ENCODE results near the gene PLK2.

The PLK2 gene

DNA sequence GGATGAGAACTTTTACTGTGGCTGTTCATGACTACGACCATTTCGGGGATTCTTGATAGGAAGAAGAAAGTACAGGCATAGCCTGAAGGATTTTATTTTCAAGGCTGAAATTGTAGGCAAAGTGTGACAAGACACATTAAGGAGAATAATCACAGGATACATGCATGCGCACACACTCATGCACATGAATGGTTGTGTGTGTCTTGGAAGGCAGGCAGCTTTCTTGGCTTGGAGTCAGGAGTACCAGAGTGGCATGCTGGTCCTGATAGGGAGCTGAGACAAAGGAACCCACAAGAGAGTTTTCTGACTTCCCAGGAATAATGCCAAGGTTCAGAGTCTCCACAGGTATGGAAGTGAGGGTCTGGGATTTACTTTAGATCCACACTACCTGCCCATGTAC, 22.2 kb downstream of the PLK2 start:
- TF ChIP-seq CTCF (IDR thresholded peaks at IDR 0.05; ENCODE audit: low read depth, low read length): no peak
- DNase-seq (ENCODE audit: extremely low read depth, low read depth): no peak

DNA sequence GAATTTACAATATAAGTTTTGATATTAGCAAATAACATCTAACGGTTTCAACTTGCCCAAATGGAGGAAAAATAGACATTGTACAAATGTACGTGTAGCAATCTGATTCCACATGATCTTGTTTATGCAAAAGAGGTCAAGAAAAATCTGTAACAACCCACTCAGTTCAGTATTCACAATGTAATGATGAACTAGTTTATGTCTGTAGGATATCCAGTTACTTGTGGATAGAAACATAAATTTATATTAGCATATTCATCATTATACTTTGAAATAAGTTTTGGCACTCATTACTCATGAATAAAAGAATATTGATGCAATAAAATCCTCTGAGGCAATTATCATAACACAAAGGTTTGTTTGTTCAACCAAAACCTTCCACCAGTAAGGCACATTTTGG, 28.1 kb downstream of the PLK2 start:
- DNase-seq (ENCODE audit: extremely low read depth, low read depth): no peak
- no peak for TF ChIP-seq CTCF (IDR thresholded peaks at IDR 0.05; ENCODE audit: low read depth, low read length)

DNA sequence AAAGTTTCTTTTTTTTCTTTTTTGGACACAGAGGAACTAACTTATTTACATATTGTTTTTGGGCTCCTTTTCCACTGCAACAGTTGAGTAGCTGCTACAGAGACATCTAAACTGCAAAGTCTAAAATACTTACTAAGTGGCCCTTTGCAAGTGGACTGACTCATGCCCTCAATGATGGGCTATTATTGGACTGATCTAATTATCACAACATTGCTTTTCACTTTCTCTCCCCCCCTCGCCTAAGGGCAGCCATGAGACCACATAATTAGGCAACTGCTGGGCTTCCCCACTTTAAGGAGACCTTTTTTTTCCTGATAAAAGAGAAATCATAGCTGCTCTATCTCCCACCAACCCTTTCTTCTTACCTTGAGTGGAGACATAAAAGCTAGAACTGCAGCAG, 47.0 kb downstream of the PLK2 start:
- no peak for TF ChIP-seq CTCF (IDR thresholded peaks at IDR 0.05; ENCODE audit: low read depth, low read length)
- no peak for DNase-seq (ENCODE audit: extremely low read depth, low read depth)

DNA sequence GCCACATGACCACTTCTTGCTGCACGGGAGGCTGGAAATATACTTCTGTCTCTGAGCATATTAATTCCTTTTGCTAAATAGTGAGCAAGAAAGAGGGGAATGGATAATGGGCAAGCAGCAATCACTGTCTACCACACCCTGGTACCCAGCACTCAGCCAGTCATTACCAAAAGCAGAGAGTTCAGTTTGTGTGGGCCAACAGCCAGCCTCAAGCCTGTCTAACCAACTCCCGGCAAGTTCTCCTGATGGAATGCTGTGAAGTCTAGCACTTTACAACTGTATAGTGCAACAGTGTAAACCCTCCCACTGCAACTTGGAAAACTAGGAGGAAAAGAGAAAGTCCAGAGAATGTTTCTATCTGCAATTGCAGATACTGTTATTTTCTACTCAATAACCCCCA, 47.8 kb downstream of the PLK2 start:
- no peak for TF ChIP-seq CTCF (IDR thresholded peaks at IDR 0.05; ENCODE audit: low read depth, low read length)
- no peak for DNase-seq (ENCODE audit: extremely low read depth, low read depth)

DNA sequence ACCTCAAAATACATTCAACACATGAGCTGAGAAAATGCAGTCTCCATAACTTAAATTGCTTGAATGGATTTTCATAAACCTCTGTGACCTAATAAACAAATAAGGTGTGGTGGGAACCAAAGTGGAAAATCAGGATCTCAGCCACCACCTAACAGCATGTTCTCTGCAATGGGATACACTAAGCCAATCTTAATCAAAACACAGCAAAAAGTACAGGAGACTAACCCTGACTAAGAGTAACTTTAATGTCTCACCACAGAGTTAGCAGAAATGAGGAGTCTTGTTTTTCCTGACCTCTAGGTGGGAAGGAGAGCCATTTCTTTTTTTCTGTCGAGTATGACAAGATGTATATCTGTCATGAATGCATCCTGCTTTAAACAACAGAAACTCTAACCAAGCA, 48.5 kb downstream of the PLK2 start:
- TF ChIP-seq CTCF (IDR thresholded peaks at IDR 0.05; ENCODE audit: low read depth, low read length): no peak
- no peak for DNase-seq (ENCODE audit: extremely low read depth, low read depth)

- no peak for TF ChIP-seq CTCF (IDR thresholded peaks at IDR 0.05; ENCODE audit: low read depth, low read length)
- peak; percentile 45 for DNase-seq (ENCODE audit: extremely low read depth, low read depth)
These were observed 49.4 kb downstream of the PLK2 start for GRCh38 chr5:58410441-58410840.

- DNase-seq (ENCODE audit: extremely low read depth, low read depth): peak; percentile 18
- TF ChIP-seq CTCF (IDR thresholded peaks at IDR 0.05; ENCODE audit: low read depth, low read length): no peak
These were observed 52.7 kb downstream of the PLK2 start for GRCh38 chr5:58407042-58407719.
